ENCODE measurements around the gene CLDN19. TPM values are rescaled to one million over a fixed set of nuclear protein-coding genes. Genes with fewer than 3 reads are reported as not detected.

Gene CLDN19
- total RNA-seq, 1 donor from 2014 or later: not detected

- Histone ChIP-seq H3K4me1 (peaks cover 9% of the 10 kb centered on the region), H3K9me3 (replicated peaks) (no peaks in the 10 kb centered on the region), H3K27ac (replicated peaks) (no peak overlapping the region), H3K27me3 (ENCODE audit: low read depth) (no peaks in the 10 kb centered on the region), H3K36me3 (peaks cover 93% of the 10 kb centered on the region), H3K4me3 (no peak overlapping the region)
- intact Hi-C loops (cut with micrococcal nuclease): no loop called here
- no peak for DNase-seq
- TF ChIP-seq CTCF (IDR thresholded peaks at IDR 0.05; ENCODE audit: borderline replicate concordance): no peak
These were observed 41.8 kb downstream of the CLDN19 start for GRCh38 chr1:42698081-42698813.

- H3K9me3 ChIP-seq (replicated peaks): no peaks in the 10 kb centered on the region
- TF ChIP-seq CTCF (IDR thresholded peaks at IDR 0.05; ENCODE audit: borderline replicate concordance): no peak
- H3K36me3 ChIP-seq: peaks cover 39% of the 10 kb centered on the region
- DNase-seq: no peak
- no peak overlapping the region for H3K4me3 ChIP-seq
- no peaks in the 10 kb centered on the region for H3K27me3 ChIP-seq (ENCODE audit: low read depth)
- intact Hi-C loops (cut with micrococcal nuclease): no loop called here
- peaks cover 63% of the 10 kb centered on the region for H3K4me1 ChIP-seq
- H3K27ac ChIP-seq (replicated peaks): no peak overlapping the region
These were observed 47.1 kb downstream of the CLDN19 start for GRCh38 chr1:42692911-42693310.

GRCh38 chr1:42692461-42692860 is 47.6 kb downstream of the CLDN19 start:
- no peak for DNase-seq
- peaks cover 35% of the 10 kb centered on the region for H3K36me3 ChIP-seq
- TF ChIP-seq CTCF (IDR thresholded peaks at IDR 0.05; ENCODE audit: borderline replicate concordance): no peak
- intact Hi-C loops (cut with micrococcal nuclease): no loop called here
- H3K9me3 ChIP-seq (replicated peaks): no peaks in the 10 kb centered on the region
- H3K27ac ChIP-seq (replicated peaks): no peak overlapping the region
- peaks cover 67% of the 10 kb centered on the region for H3K4me1 ChIP-seq
- H3K4me3 ChIP-seq: no peak overlapping the region
- H3K27me3 ChIP-seq (ENCODE audit: low read depth): no peaks in the 10 kb centered on the region

GRCh38 chr1:42691157-42691498 is 48.9 kb downstream of the CLDN19 start:
- H3K27ac ChIP-seq (replicated peaks): no peak overlapping the region
- no peak for DNase-seq
- H3K27me3 ChIP-seq (ENCODE audit: low read depth): no peaks in the 10 kb centered on the region
- no peak for TF ChIP-seq CTCF (IDR thresholded peaks at IDR 0.05; ENCODE audit: borderline replicate concordance)
- no peaks in the 10 kb centered on the region for H3K9me3 ChIP-seq (replicated peaks)
- H3K4me3 ChIP-seq: no peak overlapping the region
- peaks cover 21% of the 10 kb centered on the region for H3K36me3 ChIP-seq
- intact Hi-C loops (cut with micrococcal nuclease): no loop called here
- peaks cover 81% of the 10 kb centered on the region for H3K4me1 ChIP-seq

- TF ChIP-seq CTCF (IDR thresholded peaks at IDR 0.05; ENCODE audit: borderline replicate concordance): peak; percentile 30
- no peak overlapping the region for H3K27ac ChIP-seq (replicated peaks)
- intact Hi-C loops (cut with micrococcal nuclease): no loop called here
- DNase-seq: no peak
- H3K9me3 ChIP-seq (replicated peaks): no peaks in the 10 kb centered on the region
- H3K4me3 ChIP-seq: no peak overlapping the region
- no peaks in the 10 kb centered on the region for H3K27me3 ChIP-seq (ENCODE audit: low read depth)
- peaks cover 16% of the 10 kb centered on the region for H3K36me3 ChIP-seq
- H3K4me1 ChIP-seq: peaks cover 86% of the 10 kb centered on the region
These were observed 49.4 kb downstream of the CLDN19 start for GRCh38 chr1:42690477-42691156.

All from left ventricle myocardium inferior (tissue), 1 donor.